SH-SY5Y (cell line): ENCODE measurements around the gene MTR.

Experiments
- GATA2 ChIP-seq: IDR thresholded peaks from 2 replicates; pipeline ENCODE4 v1.6.1; 2011; ENCODE audit warnings: mild to moderate bottlenecking, low read depth, low read length
- GATA3 ChIP-seq: IDR thresholded peaks from 2 replicates; pipeline ENCODE4 v1.6.1; 2011; ENCODE audit warnings: low read depth, mild to moderate bottlenecking, low read length, moderate library complexity

DNA sequence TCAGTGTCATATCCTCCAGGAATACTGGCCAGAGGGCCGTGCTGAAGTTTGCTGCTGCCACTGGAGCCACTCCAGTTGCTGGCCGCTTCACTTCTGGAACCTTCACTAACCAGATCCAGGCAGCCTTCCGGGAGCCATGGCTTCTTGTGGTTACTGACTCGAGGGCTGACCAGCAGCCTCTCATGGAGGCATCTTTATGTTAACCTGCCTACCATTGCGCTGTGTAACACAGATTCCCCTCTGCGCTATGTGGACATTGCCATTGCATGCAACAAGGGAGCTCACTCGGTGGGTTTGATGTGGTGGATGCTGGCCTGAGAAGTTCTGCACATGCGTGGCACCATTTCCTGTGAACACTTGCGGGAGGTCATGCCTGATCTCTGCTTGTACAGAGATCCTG lies 24.8 kb downstream of the MTR start:
- TF ChIP-seq GATA2 (no peak), GATA3 (no peak)
